ENCODE results near the gene GLYAT.

DNA sequence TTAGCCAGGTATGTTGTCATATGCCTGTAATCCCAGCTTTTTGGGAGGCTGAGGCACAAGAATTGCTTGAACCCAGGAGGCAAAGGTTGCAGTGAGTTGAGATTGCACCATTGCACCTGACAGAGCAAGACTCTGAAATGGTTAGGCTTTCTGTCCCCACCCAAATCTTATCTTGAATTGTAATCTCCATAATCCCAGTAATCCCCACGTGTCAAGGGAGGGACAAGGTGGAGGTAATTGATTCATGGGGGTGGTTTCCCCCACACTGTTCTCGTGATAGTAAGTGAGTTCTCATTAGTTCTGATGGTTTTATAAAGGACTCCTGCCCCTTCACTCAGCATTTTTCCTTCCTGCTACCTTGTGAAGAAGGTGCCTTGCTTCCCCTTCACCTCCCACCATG lies 37.6 kb upstream of the GLYAT start:
- TF ChIP-seq, protein P1, sequence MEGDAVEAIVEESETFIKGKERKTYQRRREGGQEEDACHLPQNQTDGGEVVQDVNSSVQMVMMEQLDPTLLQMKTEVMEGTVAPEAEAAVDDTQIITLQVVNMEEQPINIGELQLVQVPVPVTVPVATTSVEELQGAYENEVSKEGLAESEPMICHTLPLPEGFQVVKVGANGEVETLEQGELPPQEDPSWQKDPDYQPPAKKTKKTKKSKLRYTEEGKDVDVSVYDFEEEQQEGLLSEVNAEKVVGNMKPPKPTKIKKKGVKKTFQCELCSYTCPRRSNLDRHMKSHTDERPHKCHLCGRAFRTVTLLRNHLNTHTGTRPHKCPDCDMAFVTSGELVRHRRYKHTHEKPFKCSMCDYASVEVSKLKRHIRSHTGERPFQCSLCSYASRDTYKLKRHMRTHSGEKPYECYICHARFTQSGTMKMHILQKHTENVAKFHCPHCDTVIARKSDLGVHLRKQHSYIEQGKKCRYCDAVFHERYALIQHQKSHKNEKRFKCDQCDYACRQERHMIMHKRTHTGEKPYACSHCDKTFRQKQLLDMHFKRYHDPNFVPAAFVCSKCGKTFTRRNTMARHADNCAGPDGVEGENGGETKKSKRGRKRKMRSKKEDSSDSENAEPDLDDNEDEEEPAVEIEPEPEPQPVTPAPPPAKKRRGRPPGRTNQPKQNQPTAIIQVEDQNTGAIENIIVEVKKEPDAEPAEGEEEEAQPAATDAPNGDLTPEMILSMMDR (IDR thresholded peaks at IDR 0.05; ENCODE audit: low read depth, low read length), result no peak
- no peak for TF ChIP-seq EZH2phosphoT487 (IDR thresholded peaks at IDR 0.05; ENCODE audit: low read depth)
